ENCODE measurements around the gene THTPA.

THTPA gene

GRCh38 chr14:23577004-23577681, 21.1 kb downstream of the THTPA start:
- H3K4me3 ChIP-seq (ENCODE audit: low read depth, low read length), result peak overlapping the region; percentile 75
- no peak for TF ChIP-seq CTCF (IDR thresholded peaks at IDR 0.05; ENCODE audit: low read depth, low read length)
- peak; percentile 54 for DNase-seq
- H3K4me1 ChIP-seq, result peaks cover 5% of the 10 kb centered on the region; the same call in 1 of the 2 replicates
- peaks cover 3% of the 10 kb centered on the region; the same call in 1 of the 2 replicates for H3K27me3 ChIP-seq
- no peaks in the 10 kb centered on the region for H3K36me3 ChIP-seq
- no peaks in the 10 kb centered on the region for H3K9me3 ChIP-seq

GRCh38 chr14:23577710-23578392, 21.8 kb downstream of the THTPA start:
- Histone ChIP-seq H3K4me3 (ENCODE audit: low read depth, low read length) (peak overlapping the region; percentile 75), H3K9me3 (no peaks in the 10 kb centered on the region)

GRCh38 chr14:23578560-23579310, 22.7 kb downstream of the THTPA start, which contains the start of gene JPH4:
Gene JPH4 (minus strand): TSS chr14:23578790. CDS start chr14:23577453, 1,337 bp downstream.
- no peak for TF ChIP-seq CTCF (IDR thresholded peaks at IDR 0.05; ENCODE audit: low read depth, low read length)
- H3K9me3 ChIP-seq, result no peaks in the 10 kb centered on the region
- H3K36me3 ChIP-seq, result no peaks in the 10 kb centered on the region
- peaks cover 3% of the 10 kb centered on the region; the same call in 1 of the 2 replicates for H3K27me3 ChIP-seq
- H3K4me1 ChIP-seq, result peaks cover 5% of the 10 kb centered on the region; the same call in 1 of the 2 replicates
- peak within 1 kb of the TSS; percentile 75 for H3K4me3 ChIP-seq (ENCODE audit: low read depth, low read length)
- no peak for DNase-seq

More at GRCh38 chr14:23577710-23578392, 21.8 kb downstream of the THTPA start:
- TF ChIP-seq CTCF (IDR thresholded peaks at IDR 0.05; ENCODE audit: low read depth, low read length), result no peak
- Histone ChIP-seq H3K27me3 (peaks cover 3% of the 10 kb centered on the region; the same call in 1 of the 2 replicates), H3K4me1 (peaks cover 5% of the 10 kb centered on the region; the same call in 1 of the 2 replicates), H3K36me3 (no peaks in the 10 kb centered on the region)
- DNase-seq, result no peak

GRCh38 chr14:23579311-23579630, 23.2 kb downstream of the THTPA start:
- no peaks in the 10 kb centered on the region for H3K36me3 ChIP-seq
- TF ChIP-seq CTCF (IDR thresholded peaks at IDR 0.05; ENCODE audit: low read depth, low read length), result no peak
- H3K4me1 ChIP-seq, result peaks cover 5% of the 10 kb centered on the region; the same call in 1 of the 2 replicates
- H3K4me3 ChIP-seq (ENCODE audit: low read depth, low read length), result no peak overlapping the region
- H3K9me3 ChIP-seq, result no peaks in the 10 kb centered on the region
- DNase-seq, result no peak
- H3K27me3 ChIP-seq, result peaks cover 3% of the 10 kb centered on the region; the same call in 1 of the 2 replicates

- Histone ChIP-seq H3K36me3 (no peaks in the 10 kb centered on the region), H3K4me3 (ENCODE audit: low read depth, low read length) (no peak overlapping the region), H3K27me3 (peaks cover 3% of the 10 kb centered on the region; the same call in 1 of the 2 replicates), H3K9me3 (no peaks in the 10 kb centered on the region), H3K4me1 (peaks cover 5% of the 10 kb centered on the region; the same call in 1 of the 2 replicates)
- no peak for TF ChIP-seq CTCF (IDR thresholded peaks at IDR 0.05; ENCODE audit: low read depth, low read length)
- no peak for DNase-seq
Observed at GRCh38 chr14:23579739-23580138, 23.7 kb downstream of the THTPA start.
